Peyer's patch (tissue), 4 donors: ENCODE data around the gene KLHDC3.
"Not testable (repeated sequence)": the region's sequence is repeated elsewhere in the genome, so short reads cannot be mapped to it uniquely, and the experiment has no call there.

Source experiments
- CTCF ChIP-seq, 6 experiments: fragments of 450-650 bp in 4 of 6; fragments of 200-600 bp in 2 of 6; sonication (generic) in 1 of 6; IDR thresholded peaks; one replicate each; pipeline ENCODE4 v1.5.1; 2017 to 2019; ENCODE audit warnings: antibody characterized with exemption in 6 of 6, mild to moderate bottlenecking in 3 of 6, moderate library complexity in 1 of 6
- POLR2A ChIP-seq, 2 donors: fragments of 450-650 bp; IDR thresholded peaks; one replicate each; pipeline ENCODE4 v1.5.1; 2017; ENCODE audit warnings: antibody characterized with exemption in 2 of 2, mild to moderate bottlenecking in 2 of 2, moderate library complexity in 2 of 2

DNA sequence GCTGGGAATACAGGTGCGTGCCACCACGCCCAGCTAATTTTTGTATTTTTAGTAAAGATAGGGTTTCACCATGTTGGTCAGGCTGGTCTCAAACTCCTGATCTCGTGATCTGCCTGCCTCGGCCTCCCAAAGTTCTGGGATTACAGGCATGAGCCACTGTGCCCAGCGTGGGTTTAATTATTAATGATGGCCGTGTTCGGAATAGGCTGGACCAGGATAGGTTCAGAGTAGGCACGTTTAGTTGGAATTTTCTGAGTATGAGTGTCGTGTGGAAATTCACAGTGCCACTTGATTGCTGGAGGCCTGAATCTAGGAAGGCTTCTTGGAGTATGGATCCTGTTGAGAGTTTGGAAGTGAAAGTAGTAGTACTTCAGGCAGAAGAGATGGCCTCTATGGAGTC lies 15.8 kb upstream of the KLHDC3 start:
- TF ChIP-seq CTCF, POLR2A (IDR thresholded peaks at IDR 0.05): not testable (repeated sequence)
